NK-92 (cell line): ENCODE data around the gene SPEN.
"Not testable (repeated sequence)": the region's sequence is repeated elsewhere in the genome, so short reads cannot be mapped to it uniquely, and the experiment has no call there.

Experiments used
- DNase-seq: peaks from one replicate; lab custom pipeline; 2025; ENCODE audit not compliant: unreplicated experiment; lab: John Stamatoyannopoulos, UW

SPEN gene

GRCh38 chr1:15847100-15847892 lies at the start of gene SPEN:
Gene SPEN (plus strand): TSS chr1:15847707. CDS start chr1:15848068, 361 bp downstream.
- DNase-seq, result peak; percentile 80

- no peak for DNase-seq
These were observed 48.3 kb upstream of the SPEN start for GRCh38 chr1:15799004-15799867.

- DNase-seq, result no peak
These were observed 47.3 kb upstream of the SPEN start for GRCh38 chr1:15799928-15800835.

- no peak for DNase-seq
These were observed 45.1 kb upstream of the SPEN start for GRCh38 chr1:15802234-15802965.

GRCh38 chr1:15803380-15803779 lies 44.1 kb upstream of the SPEN start:
- no peak for DNase-seq

GRCh38 chr1:15804060-15804459 lies 43.4 kb upstream of the SPEN start:
- no peak for DNase-seq

GRCh38 chr1:15807121-15807520 lies 40.4 kb upstream of the SPEN start:
- no peak for DNase-seq

- not testable (repeated sequence) for DNase-seq
These were observed 40.0 kb upstream of the SPEN start, which contains the start of gene UQCRHL for GRCh38 chr1:15807549-15807948. Gene UQCRHL (minus strand): TSS chr1:15807649. CDS start chr1:15807649, 0 bp downstream.

- DNase-seq, result no peak
These were observed 38.6 kb upstream of the SPEN start for GRCh38 chr1:15808955-15809354.

- DNase-seq, result no peak
These were observed 37.4 kb upstream of the SPEN start for GRCh38 chr1:15810073-15810472.

GRCh38 chr1:15816674-15817073 lies 30.8 kb upstream of the SPEN start:
- no peak for DNase-seq

GRCh38 chr1:15820478-15820877 lies 27.0 kb upstream of the SPEN start:
- DNase-seq, result no peak

GRCh38 chr1:15825800-15826199 lies 21.7 kb upstream of the SPEN start:
- DNase-seq, result no peak

- no peak for DNase-seq
These were observed 20.5 kb upstream of the SPEN start for GRCh38 chr1:15826810-15827507.

- not testable (repeated sequence) for DNase-seq
These were observed 19.9 kb upstream of the SPEN start for GRCh38 chr1:15827567-15827966.

GRCh38 chr1:15828931-15829330 lies 18.6 kb upstream of the SPEN start:
- not testable (repeated sequence) for DNase-seq

GRCh38 chr1:15830258-15830657 lies 17.2 kb upstream of the SPEN start:
- DNase-seq, result no peak

GRCh38 chr1:15833069-15833679 lies 14.3 kb upstream of the SPEN start:
- DNase-seq, result no peak

- DNase-seq, result no peak
These were observed 13.6 kb upstream of the SPEN start for GRCh38 chr1:15833842-15834405.
